Smooth muscle cell (in vitro differentiated cells): ENCODE results near the gene CYB5R4. TPM values are rescaled to one million over a fixed set of nuclear protein-coding genes. Genes with fewer than 3 reads are reported as not detected.
"Not testable (repeated sequence)": the region's sequence is repeated elsewhere in the genome, so short reads cannot be mapped to it uniquely, and the experiment has no call there.

Source experiments
- DNase-seq: peaks from one replicate; lab custom pipeline; 2025; ENCODE audit not compliant: unreplicated experiment; lab: John Stamatoyannopoulos, UW
- H2AFZ ChIP-seq: fragments of 200-600 bp; sonication (generic); 2 replicates; pipeline ENCODE4 v1.6.0; 2016; ENCODE audit warnings: antibody characterized with exemption, low read depth, mild to moderate bottlenecking
- H3F3A ChIP-seq: fragments of 200-600 bp; sonication (generic); 2 replicates; pipeline ENCODE4 v1.6.0; 2017; ENCODE audit warnings: antibody characterized with exemption, low read depth
- H3K27ac ChIP-seq: fragments of 200-600 bp; sonication (generic); 2 replicates; pipeline ENCODE4 v1.5.1; 2016; ENCODE audit warnings: low read depth, mild to moderate bottlenecking
- H3K27me3 ChIP-seq: fragments of 200-600 bp; sonication (generic); 2 replicates; pipeline ENCODE4 v1.6.1; 2016; ENCODE audit warnings: low read depth, mild to moderate bottlenecking
- H3K36me3 ChIP-seq: fragments of 200-600 bp; sonication (generic); 2 replicates; pipeline ENCODE4 v1.5.1; 2016; ENCODE audit warnings: low read depth
- H3K4me1 ChIP-seq: fragments of 200-600 bp; sonication (generic); 2 replicates; pipeline ENCODE4 v1.5.1; 2016; ENCODE audit warnings: low read depth
- H3K4me2 ChIP-seq: fragments of 200-600 bp; sonication (generic); 2 replicates; pipeline ENCODE4 v1.6.0; 2016; ENCODE audit warnings: mild to moderate bottlenecking
- H3K4me3 ChIP-seq: fragments of 200-600 bp; sonication (generic); 2 replicates; pipeline ENCODE4 v1.5.1; 2016; ENCODE audit warnings: mild to moderate bottlenecking
- H3K79me2 ChIP-seq: fragments of 200-600 bp; sonication (generic); 2 replicates; pipeline ENCODE4 v1.6.0; 2016; ENCODE audit warnings: low read depth, mild to moderate bottlenecking
- H3K9ac ChIP-seq: fragments of 200-600 bp; sonication (generic); 2 replicates; pipeline ENCODE4 v1.6.0; 2016; ENCODE audit warnings: low read depth
- H3K9me3 ChIP-seq: fragments of 200-600 bp; sonication (generic); replicated peaks from 2 replicates; pipeline ENCODE4 v1.5.1; 2016; ENCODE audit warnings: low read depth
- H4K20me1 ChIP-seq: fragments of 200-600 bp; sonication (generic); 2 replicates; pipeline ENCODE4 v1.6.0; 2016; ENCODE audit warnings: low read depth
- CTCF ChIP-seq: fragments of 200-600 bp; sonication (generic); IDR thresholded peaks from 2 replicates; pipeline ENCODE4 v1.5.1; 2017; ENCODE audit warnings: borderline replicate concordance, mild to moderate bottlenecking, antibody characterized with exemption; ENCODE audit not compliant: insufficient read depth, poor library complexity, severe bottlenecking
- WGBS: methylation state at CpG from one replicate; pipeline ENCODE4 v1.1.7; 2016; ENCODE audit warnings: low lambda C conversion rate; 5-methylcytosine and 5-hydroxymethylcytosine counted together
- polyA plus RNA-seq: library from polyadenylated mRNA; unstranded; fragments of >200 nt; fragmentation: Nextera tagmentation; extraction: Ambion mirVana; gene quantifications from 2 replicates; pipeline ENCODE4 v1.2.1, GENCODE V29; 2016
- total RNA-seq: library from RNA; depleted of rRNA; stranded (reverse); fragments of >200 nt; gene quantifications from 2 replicates; pipeline ENCODE4 v1.2.3, GENCODE V29; 2014

The CYB5R4 gene
- total and polyA plus RNA-seq, 2 experiments from 2014 or later: 5.8 to 9.5 TPM

DNA sequence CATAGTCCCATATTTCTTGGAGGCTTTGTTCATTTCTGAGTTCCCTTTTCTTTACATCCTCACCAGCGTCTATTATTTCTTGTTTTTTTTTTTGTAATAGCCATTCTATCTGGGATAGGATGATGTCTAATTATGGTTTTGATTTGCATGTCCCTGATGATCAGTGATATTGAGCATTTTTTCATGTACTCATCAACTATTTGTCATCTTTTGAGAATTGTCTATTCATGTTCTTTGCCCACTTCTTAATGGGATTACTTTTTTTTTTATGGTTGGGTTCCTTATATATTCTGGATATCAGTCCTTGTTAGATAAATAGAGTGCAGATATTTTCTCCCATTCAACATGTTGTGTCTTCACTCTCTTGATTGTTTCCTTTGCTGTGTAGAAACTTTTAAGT is 42.1 kb downstream of the CYB5R4 start:
- Histone ChIP-seq H3K27ac (no peak overlapping the region), H3K4me2 (no peak overlapping the region), H4K20me1 (no peaks in the 10 kb centered on the region), H3K36me3 (peaks cover 4% of the 10 kb centered on the region), H3K27me3 (no peaks in the 10 kb centered on the region), H3K9ac (no peak overlapping the region), H3K4me3 (no peak overlapping the region), H3K79me2 (peaks cover 42% of the 10 kb centered on the region), H3K4me1 (no peaks in the 10 kb centered on the region), H3K9me3 (peaks cover 8% of the 10 kb centered on the region), H3F3A (no peaks in the 10 kb centered on the region), H2AFZ (no peak overlapping the region)
- no peak for DNase-seq
- TF ChIP-seq CTCF: no peak
- WGBS: 97% methylated on average over 1 of the region's 1 CpG

GRCh38 chr6:83904395-83904794 is 44.9 kb downstream of the CYB5R4 start:
- Histone ChIP-seq H3K4me2 (no peak overlapping the region), H3K36me3 (peaks cover 4% of the 10 kb centered on the region), H3K4me3 (no peak overlapping the region), H4K20me1 (no peaks in the 10 kb centered on the region), H3K27ac (no peak overlapping the region), H3K9me3 (peaks cover 7% of the 10 kb centered on the region), H3F3A (no peaks in the 10 kb centered on the region), H3K9ac (no peak overlapping the region), H2AFZ (no peak overlapping the region), H3K27me3 (no peaks in the 10 kb centered on the region), H3K79me2 (peaks cover 46% of the 10 kb centered on the region), H3K4me1 (no peaks in the 10 kb centered on the region)
- no peak for DNase-seq
- no peak for TF ChIP-seq CTCF
- WGBS: 89% methylated on average over 4 of the region's 4 CpGs

DNA sequence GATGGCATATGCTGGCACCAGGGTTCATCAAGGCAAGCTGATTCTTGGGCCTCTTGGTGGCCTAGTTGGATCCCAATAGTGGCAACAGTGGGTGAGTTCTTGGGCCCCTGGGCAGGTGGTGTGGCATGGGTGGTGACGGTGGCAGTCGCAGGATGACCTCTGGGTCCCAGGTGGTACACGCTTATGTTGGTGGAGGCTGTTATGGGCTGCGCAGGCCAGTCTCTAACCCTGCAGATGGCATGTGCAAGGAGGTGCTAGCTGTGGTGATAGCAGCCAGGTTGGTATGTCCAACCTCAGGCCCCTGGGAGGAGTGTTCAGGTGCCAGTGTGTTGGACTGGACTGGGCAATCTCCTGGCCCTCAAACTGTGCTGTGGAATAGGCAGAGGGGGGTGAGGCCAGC is 46.2 kb downstream of the CYB5R4 start:
- Histone ChIP-seq H3K4me2 (no peak overlapping the region), H3F3A (no peaks in the 10 kb centered on the region), H3K27me3 (no peaks in the 10 kb centered on the region), H2AFZ (no peak overlapping the region), H3K9ac (no peak overlapping the region), H3K79me2 (peaks cover 46% of the 10 kb centered on the region), H3K4me1 (no peaks in the 10 kb centered on the region), H3K36me3 (peaks cover 4% of the 10 kb centered on the region), H3K27ac (no peak overlapping the region), H4K20me1 (peaks cover 3% of the 10 kb centered on the region), H3K9me3 (peaks cover 7% of the 10 kb centered on the region), H3K4me3 (no peak overlapping the region)
- no peak for DNase-seq
- WGBS: 100% methylated on average over 4 of the region's 4 CpGs
- TF ChIP-seq CTCF: no peak

DNA sequence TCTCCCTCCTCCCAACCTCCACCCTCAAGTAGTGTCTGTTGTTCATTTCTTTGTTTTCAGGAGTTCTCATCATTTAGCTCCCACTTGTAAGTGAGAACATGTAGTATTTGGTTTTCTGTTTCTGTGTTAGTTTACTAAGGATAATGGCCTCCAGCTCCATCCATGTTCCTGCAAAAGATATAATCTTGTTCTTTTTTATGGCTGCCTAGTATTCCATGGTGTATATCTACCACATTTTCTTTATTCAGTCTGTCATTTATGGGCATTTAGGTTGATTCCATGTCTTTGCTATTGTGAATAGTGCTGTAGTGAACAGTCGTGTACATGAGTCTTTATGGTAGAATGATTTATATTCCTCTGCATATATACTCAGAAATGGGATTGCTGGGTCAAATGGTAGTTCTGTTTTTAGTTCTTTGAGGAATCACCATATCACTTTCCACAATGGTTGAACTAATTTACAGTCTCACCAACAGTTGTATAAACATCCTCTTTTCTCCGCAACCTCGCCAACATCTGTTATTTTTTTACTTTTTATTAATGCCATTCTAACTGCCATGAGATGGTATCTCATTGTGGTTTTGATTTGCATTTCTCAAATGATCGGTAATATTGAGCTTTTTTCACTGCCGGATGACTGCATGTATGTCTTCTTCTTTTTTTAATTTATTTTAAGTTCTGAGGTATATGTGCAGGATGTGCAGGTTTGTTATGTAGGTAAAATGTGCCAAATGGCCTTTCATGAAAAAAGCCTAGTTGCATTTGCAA is 48.3 kb downstream of the CYB5R4 start:
- H3K9me3 ChIP-seq, H4K20me1 ChIP-seq, H3K36me3 ChIP-seq, H3F3A ChIP-seq, H3K27ac ChIP-seq, H3K4me3 ChIP-seq, H3K4me2 ChIP-seq, H3K27me3 ChIP-seq, H3K4me1 ChIP-seq, DNase-seq, H2AFZ ChIP-seq, H3K9ac ChIP-seq: not testable (repeated sequence)
- peaks cover 34% of the 10 kb centered on the region for H3K79me2 ChIP-seq
- WGBS: 98% methylated on average over 5 of the region's 5 CpGs
